ENCODE data around the gene KCTD16. TPM values are rescaled to one million over a fixed set of nuclear protein-coding genes. Genes with fewer than 3 reads are reported as not detected.
A peak's percentile ranks its signal among the peaks of the same experiment; 100 is the strongest.

Gene KCTD16
- total RNA-seq, 2 donors from 2014 or later: 0.27 to 0.35 TPM

GRCh38 chr5:144177548-144177947, 6.9 kb downstream of the KCTD16 start:
- Histone ChIP-seq H3K9me3 (no peaks in the 10 kb centered on the region), H3K4me3 (no peak overlapping the region), H3K4me1 (ENCODE audit: control insufficient read depth in 1 of 2, low read depth in 2 of 2) (no peaks in the 10 kb centered on the region), H3K27me3 (replicated peaks; ENCODE audit: insufficient read depth) (no peaks in the 10 kb centered on the region), H3K36me3 (no peaks in the 10 kb centered on the region), H3K27ac (no peak overlapping the region)
- ATAC-seq (ENCODE audit: insufficient number of reproducible peaks, low FRiP score, low read depth): no peak
- no peak for DNase-seq (ENCODE audit: low spot score)
- TF ChIP-seq CTCF (IDR thresholded peaks at IDR 0.05): no peak

- Histone ChIP-seq H3K4me3 (no peak overlapping the region), H3K27ac (no peak overlapping the region), H3K4me1 (ENCODE audit: control insufficient read depth in 1 of 2, low read depth in 2 of 2) (no peaks in the 10 kb centered on the region), H3K36me3 (no peaks in the 10 kb centered on the region), H3K27me3 (replicated peaks; ENCODE audit: insufficient read depth) (no peaks in the 10 kb centered on the region), H3K9me3 (no peaks in the 10 kb centered on the region)
- no peak for ATAC-seq (ENCODE audit: insufficient number of reproducible peaks, low FRiP score, low read depth)
- no peak for DNase-seq (ENCODE audit: low spot score)
- no peak for TF ChIP-seq CTCF (IDR thresholded peaks at IDR 0.05)
These were observed 8.6 kb downstream of the KCTD16 start for GRCh38 chr5:144179226-144179625.

- Histone ChIP-seq H3K36me3 (no peaks in the 10 kb centered on the region), H3K4me1 (ENCODE audit: control insufficient read depth in 1 of 2, low read depth in 2 of 2) (no peaks in the 10 kb centered on the region), H3K4me3 (no peak overlapping the region), H3K27ac (no peak overlapping the region), H3K9me3 (no peaks in the 10 kb centered on the region), H3K27me3 (replicated peaks; ENCODE audit: insufficient read depth) (no peaks in the 10 kb centered on the region)
- ATAC-seq (ENCODE audit: insufficient number of reproducible peaks, low FRiP score, low read depth) (no peak), DNase-seq (ENCODE audit: low spot score) (no peak)
- TF ChIP-seq CTCF (IDR thresholded peaks at IDR 0.05): peak; percentile 48
These were observed 12.7 kb downstream of the KCTD16 start for GRCh38 chr5:144183254-144183889.

- no peaks in the 10 kb centered on the region for H3K4me1 ChIP-seq (ENCODE audit: control insufficient read depth in 1 of 2, low read depth in 2 of 2)
- H3K4me3 ChIP-seq: no peak overlapping the region
- no peaks in the 10 kb centered on the region for H3K27me3 ChIP-seq (replicated peaks; ENCODE audit: insufficient read depth)
- no peaks in the 10 kb centered on the region for H3K9me3 ChIP-seq
- no peak for ATAC-seq (ENCODE audit: insufficient number of reproducible peaks, low FRiP score, low read depth)
- DNase-seq (ENCODE audit: low spot score): no peak
- H3K36me3 ChIP-seq: no peaks in the 10 kb centered on the region
- no peak for TF ChIP-seq CTCF (IDR thresholded peaks at IDR 0.05)
- no peak overlapping the region for H3K27ac ChIP-seq
These were observed 17.1 kb downstream of the KCTD16 start for GRCh38 chr5:144187699-144188294.

GRCh38 chr5:144189800-144190429, 19.2 kb downstream of the KCTD16 start:
- H3K36me3 ChIP-seq: no peaks in the 10 kb centered on the region
- no peaks in the 10 kb centered on the region for H3K9me3 ChIP-seq
- H3K4me3 ChIP-seq: no peak overlapping the region
- TF ChIP-seq CTCF (IDR thresholded peaks at IDR 0.05): no peak
- ATAC-seq (ENCODE audit: insufficient number of reproducible peaks, low FRiP score, low read depth) (no peak), DNase-seq (ENCODE audit: low spot score) (no peak)
- H3K27me3 ChIP-seq (replicated peaks; ENCODE audit: insufficient read depth): no peaks in the 10 kb centered on the region
- no peak overlapping the region for H3K27ac ChIP-seq
- H3K4me1 ChIP-seq (ENCODE audit: control insufficient read depth in 1 of 2, low read depth in 2 of 2): no peaks in the 10 kb centered on the region

Measured in thoracic aorta (tissue), 2 donors.